GM11168 (cell line): Measurements from ENCODE around the gene SEC62.
"Not testable (repeated sequence)": the region's sequence is repeated elsewhere in the genome, so short reads cannot be mapped to it uniquely, and the experiment has no call there.

Source experiments
- in situ Hi-C: fragments of 300-500 bp; cut with MboI; formaldehyde crosslinking; loops from one replicate; pipeline ENCODE4 v1.12.0; 2022; ENCODE audit warnings: low sequenced_read_pairs; ENCODE audit not compliant: unreplicated experiment

The SEC62 gene

GRCh38 chr3:170007031-170007663 lies 40.5 kb downstream of the SEC62 start:
- in situ Hi-C loops, result no loop called here

DNA sequence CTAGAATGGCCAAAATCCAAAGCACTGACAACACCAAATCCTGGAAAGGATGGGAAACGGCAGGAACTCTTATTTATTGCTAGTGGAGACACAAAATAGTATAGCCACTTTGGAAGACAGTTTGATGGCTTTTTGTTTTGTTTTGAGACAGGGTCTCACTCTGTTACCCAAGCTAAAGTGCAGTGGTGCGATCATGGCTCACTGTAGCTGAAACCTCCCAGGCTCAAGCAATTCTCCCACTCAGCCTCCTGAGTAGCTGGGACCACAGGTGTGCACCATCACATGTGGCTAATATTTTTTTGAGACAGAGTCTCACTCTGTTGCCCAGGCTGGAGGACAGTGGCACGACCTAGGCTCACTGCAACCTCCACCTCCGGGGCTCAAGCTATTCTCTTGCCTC lies 43.9 kb downstream of the SEC62 start:
- in situ Hi-C loops, result no loop called here

DNA sequence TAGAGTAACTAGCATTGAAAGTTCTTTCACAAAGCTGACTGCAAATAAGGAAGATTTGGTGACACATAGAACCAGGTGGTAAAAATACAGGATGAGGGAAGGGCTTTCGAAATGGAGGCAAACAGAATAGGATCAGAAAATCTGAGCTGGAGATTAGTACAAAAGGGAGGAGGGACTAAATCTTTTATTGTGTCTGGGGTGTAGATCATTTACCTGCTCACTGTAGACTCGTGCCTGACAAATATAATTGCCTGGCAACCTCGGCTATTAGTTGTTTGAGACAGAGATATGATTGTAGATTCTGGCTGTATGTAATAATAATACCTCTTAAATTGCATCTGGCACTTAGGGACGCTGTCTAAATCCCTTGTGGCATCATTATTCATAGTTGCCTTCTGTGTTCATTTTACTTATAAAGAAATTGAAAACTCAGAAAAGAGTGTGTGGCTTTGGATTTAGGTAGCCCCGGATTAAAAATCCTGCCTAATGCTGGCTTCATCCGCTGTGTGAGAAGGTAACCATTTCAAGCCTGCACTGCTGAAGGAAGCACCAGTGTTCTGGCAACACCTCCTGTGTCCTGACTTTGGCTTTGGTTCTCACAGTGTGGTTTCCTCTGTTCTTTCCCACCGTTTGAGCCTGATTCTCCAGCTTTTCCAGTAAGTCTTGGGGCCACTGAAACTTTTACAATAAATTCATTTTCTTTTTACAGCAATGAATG lies 46.2 kb downstream of the SEC62 start:
- in situ Hi-C loops, result no loop called here

GRCh38 chr3:170016057-170016456 lies 49.5 kb downstream of the SEC62 start:
- in situ Hi-C loops, result no loop called here

DNA sequence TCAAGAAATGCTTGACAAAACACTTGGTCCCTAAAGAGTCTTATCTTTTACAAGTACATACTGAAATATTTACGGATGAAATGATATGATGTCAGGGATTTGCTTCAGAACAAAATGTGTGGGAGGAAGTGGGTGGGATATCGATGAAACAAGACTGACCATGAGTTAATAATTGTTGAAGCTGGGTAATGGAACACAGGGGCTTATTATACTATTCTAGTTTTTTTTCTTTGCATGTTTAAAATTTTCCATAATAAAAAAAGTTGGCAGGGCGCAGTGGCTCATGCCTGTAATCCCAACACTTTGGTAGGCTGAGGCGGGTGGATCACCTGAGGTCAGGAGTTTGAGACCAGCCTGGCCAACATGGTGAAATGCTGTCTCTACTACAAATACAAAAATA lies 52.7 kb downstream of the SEC62 start:
- in situ Hi-C loops, result not testable (repeated sequence)

DNA sequence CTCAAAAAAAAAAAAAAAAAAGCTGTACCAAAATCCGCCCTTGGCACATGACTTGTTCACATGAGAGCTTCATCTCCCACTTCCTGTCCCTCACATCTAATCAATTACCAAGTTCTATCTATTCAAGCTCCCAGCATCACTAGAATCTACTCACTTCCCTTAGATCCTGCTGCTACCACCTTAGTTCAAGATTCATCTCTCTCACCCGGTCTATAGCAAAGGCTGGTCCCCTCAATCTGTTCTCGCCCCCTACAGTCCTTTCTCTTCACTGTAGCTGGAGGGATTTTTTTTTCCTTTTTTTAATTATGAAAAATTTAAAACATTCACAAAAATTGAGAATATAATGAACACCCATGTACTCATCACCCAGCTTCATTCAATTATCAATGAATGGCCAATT lies 54.5 kb downstream of the SEC62 start:
- in situ Hi-C loops, result no loop called here

DNA sequence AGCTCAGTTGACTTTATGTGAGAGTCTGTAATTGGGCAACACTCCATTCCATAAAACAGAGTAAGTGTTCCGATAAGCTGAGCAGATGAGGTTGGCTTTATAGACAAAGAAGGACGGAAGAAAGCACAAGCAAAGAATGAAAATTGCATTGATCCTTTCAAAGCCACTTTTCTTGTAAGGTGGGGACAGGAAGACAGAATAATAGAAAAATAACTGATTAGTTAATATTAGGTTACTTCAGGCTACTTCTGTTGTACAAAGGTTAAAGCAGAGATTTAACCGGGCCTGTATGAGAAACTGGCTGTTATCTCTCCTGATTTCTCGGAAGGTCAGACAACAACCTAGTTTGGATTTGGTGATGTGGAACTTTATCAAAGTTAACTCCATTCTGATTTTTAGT lies 55.7 kb downstream of the SEC62 start:
- in situ Hi-C loops, result no loop called here

GRCh38 chr3:170023165-170023564 lies 56.6 kb downstream of the SEC62 start:
- in situ Hi-C loops, result no loop called here

DNA sequence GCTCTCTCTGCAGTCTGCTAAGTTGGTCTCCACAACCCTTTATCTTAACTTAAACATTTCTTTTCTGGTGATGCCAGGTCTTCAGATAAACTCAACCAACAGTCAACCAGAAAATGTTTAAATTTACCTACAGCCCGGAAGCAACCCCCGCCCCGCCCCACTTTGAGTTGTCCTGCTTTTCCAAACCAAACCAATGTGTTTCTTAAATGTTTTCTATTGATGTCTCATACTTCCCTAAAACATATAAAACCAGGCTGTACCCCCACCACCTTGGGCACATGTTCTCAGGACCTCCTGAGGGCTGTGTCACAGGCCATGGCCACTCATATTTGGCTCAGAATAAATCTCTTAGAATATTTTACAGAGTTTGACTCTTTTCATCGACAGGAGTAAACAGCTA lies 58.0 kb downstream of the SEC62 start:
- in situ Hi-C loops, result no loop called here

DNA sequence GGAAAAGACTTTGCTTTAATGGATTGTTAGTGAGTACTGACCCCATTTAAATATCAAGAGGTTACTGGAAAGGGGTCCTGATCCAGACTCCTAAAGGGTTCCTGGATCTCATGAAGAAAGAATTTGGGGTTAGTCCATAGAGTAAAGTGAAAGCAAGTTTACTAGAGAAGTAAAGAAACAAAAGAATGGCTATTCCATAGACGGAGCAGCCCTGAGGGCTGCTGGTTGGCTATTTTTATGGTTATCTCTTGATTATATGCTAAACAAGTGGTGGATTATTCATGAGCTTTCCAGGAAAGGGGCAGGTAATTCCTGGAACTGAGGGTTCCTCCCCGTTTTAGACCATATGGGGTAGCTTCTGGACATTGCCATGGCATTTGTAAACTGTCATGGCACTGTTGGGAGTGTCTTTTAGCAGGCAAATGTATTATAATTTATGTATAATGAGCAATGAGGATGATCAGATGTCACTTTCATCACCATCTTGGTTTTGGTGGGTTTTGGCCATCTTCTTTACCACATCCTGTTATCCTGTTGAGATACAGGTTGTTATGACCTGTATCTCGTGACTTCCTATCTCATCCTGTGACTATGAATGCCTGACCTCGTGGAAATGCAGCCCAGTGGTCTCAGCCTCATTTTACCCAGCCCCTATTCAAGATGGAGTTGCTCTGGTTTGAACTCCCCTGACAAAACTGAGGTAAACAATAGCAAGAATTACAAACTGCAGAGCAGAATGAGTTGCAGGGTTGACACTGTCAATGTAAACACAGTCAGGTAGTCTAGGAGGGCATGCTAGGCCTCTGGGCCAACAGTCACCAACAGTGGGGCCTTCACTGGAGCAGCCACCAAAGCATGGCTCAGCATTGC lies 60.9 kb downstream of the SEC62 start:
- in situ Hi-C loops, result no loop called here

- in situ Hi-C loops, result no loop called here
Measured at GRCh38 chr3:170033489-170033888, 66.9 kb downstream of the SEC62 start.

- in situ Hi-C loops, result no loop called here
Measured at GRCh38 chr3:170037463-170038433, 71.1 kb downstream of the SEC62 start, which contains the start of gene GPR160. Gene GPR160, plus strand, starts transcription at chr3:170037995. Its CDS starts 45,978 bp downstream, at chr3:170083973.

DNA sequence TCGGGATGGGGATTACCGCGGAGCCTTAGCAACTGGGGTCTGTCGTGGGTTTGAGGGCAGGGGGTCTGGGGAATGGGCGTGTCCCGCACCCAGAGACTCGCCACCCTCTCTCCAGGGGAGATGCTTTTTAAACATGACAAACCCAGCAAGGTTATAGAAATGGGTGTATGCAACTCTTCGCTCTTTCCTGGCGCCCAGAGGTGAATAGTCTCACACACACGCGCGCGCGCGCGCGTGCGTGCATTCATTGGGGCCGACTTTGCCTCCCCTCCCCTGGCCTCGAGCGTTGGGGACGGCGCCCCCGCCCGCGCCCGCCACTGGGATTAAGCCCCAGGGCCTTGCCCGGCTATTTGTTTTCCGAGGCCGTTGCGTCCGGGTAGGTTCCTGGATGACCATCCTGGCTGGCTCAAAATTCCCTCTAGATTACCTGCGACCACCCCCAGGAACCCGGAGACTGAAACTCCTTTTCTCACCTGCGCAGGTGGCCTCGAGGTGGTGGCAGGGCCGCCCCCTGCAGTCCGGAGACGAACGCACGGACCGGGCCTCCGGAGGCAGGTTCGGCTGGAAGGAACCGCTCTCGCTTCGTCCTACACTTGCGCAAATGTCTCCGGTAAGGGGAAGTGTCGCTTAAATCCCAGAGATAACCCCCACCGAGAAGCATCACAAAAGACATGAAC lies 72.0 kb downstream of the SEC62 start:
- in situ Hi-C loops, result no loop called here

DNA sequence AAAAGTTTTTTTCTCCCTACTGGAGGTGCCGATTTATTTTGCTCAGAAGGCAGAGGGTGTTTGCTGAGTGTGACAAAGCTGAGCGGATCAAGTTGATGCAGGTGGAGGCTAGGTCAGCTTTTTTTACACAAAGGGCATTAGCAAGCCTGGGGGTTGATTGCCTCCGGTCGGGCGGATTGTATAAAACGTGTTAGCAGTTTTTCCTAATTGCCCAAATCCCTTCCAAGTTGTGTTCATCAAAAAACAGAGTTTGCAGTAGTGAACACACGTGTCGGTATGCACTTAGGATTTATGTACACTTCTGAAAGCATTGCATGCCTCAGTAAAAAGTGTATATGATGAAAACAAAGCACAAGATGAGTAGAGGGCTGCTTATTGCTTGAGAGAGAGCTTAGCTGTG lies 73.8 kb downstream of the SEC62 start:
- in situ Hi-C loops, result no loop called here

DNA sequence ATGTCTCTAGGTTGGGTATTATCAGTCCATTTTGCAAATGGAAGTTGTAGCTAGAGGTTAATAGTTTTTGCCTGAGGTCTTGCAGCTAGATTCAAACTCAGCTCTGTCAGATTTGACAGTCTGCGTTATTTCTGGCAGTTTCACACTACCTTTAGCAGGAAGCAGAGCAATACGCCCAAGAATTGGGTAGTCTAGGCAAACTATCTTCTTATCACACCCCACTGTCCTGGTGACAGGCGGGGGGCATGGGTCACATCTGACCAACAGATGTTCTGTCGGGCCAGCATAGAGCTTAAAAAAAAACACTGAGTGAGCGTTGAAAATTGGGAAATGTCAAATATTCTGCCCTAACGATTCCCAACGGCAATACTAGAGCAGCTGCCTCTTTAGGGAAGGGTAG lies 76.9 kb downstream of the SEC62 start:
- in situ Hi-C loops, result no loop called here

GRCh38 chr3:170044271-170044670 lies 77.7 kb downstream of the SEC62 start:
- in situ Hi-C loops, result no loop called here

DNA sequence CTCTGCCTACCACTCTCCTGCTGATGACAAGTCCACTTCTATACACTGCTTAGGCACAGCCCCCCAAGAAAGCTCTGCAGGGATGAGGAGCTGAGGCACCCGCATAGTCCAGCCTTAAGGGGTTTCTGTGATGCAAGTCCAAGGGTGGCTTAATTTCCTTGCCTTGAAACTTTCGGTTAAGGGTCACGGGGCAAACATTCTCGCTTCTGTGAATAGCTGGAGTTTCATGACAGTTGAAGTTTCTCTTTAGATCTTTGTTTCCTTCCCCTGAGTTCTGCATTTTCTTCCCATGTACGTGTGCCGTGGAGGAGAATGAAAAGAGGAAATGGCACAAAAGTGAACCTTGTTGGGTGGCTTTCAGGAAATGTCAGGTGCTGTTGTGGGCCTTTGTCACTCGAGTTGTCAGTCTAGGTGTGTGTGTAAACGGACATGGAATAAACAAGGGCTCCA lies 78.2 kb downstream of the SEC62 start:
- in situ Hi-C loops, result no loop called here

DNA sequence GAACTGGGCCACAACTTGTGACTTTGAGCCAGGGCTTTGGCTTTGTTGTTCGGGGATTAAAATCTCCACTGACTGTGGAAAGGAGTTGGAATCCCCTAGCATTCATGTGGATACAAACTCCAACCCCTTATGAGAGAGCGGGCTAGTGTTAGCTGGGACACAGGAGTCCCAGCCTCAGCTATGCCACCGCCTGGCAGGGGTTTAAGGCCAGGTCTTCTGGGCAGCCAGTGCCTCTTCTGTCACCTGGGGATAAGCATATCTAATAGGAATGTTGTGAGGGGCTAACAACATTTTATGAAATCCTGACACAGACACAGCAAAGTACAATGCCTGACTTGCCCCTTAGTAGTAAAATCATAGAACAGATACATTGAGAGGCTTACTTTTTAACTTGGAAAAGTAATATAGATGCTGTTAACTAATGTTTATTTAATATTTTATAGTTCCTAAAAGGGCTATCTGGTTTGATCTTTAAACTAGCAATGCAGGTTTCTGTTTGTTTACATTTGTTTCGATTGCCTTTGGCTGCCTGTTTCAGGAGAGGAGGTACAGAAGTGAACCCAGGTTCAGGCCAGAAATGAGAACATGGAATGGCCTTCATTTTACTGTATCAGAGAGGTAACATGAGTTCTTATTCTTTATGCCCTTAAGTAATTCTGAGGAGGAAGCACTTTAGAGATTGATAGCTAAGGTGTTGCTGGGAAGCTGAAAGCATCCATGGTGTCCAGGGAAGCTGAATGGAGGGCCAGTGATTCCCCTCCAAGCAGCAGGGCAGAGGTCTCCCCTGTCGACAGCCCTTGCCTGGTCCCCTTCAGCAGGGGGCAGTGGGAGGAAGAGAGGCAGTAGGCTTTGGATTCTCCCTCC lies 79.9 kb downstream of the SEC62 start:
- in situ Hi-C loops, result no loop called here

GRCh38 chr3:170047133-170047404 lies 80.5 kb downstream of the SEC62 start:
- in situ Hi-C loops, result no loop called here
